Breast epithelium (tissue), 4 donors: Measurements from ENCODE around the gene ZC3H7B. TPM values are rescaled to one million over a fixed set of nuclear protein-coding genes. Genes with fewer than 3 reads are reported as not detected.
"Not testable (repeated sequence)": the region's sequence is repeated elsewhere in the genome, so short reads cannot be mapped to it uniquely, and the experiment has no call there.

Experiments used
- DNase-seq, 2 donors: peaks; one replicate each; pipeline ENCODE4 v3.0.0-alpha.2; 2019; ENCODE audit warnings: low spot score in 2 of 2
- H3K27ac ChIP-seq, 2 donors: fragments of 200-600 bp; sonication (generic) in 1 of 2; one replicate each; pipeline ENCODE4 v1.5.1; 2016 to 2019; ENCODE audit warnings: mild to moderate bottlenecking in 1 of 2
- H3K27me3 ChIP-seq, 2 donors: fragments of 200-600 bp; sonication (generic) in 1 of 2; one replicate each; pipeline versions ENCODE4 v1.5.1 to v1.6.0; 2017 to 2019; ENCODE audit warnings: control low read depth in 1 of 2, mild to moderate bottlenecking in 1 of 2
- H3K36me3 ChIP-seq: fragments of 200-600 bp; one replicate; pipeline ENCODE4 v1.5.1; 2019
- H3K4me1 ChIP-seq, 2 donors: fragments of 200-600 bp; sonication (generic); one replicate each; pipeline ENCODE4 v1.5.1; 2016 to 2019; ENCODE audit warnings: control low read depth in 1 of 2
- H3K4me3 ChIP-seq, 3 donors: fragments of 200-600 bp; sonication (generic); 1 replicate in 2 of 3; 2 replicates in 1 of 3; pipeline ENCODE4 v1.5.1; 2016 to 2019; ENCODE audit warnings: mild to moderate bottlenecking in 3 of 3, moderate library complexity in 2 of 3
- H3K9me3 ChIP-seq, 2 donors: fragments of 200-600 bp; sonication (generic) in 1 of 2; one replicate each; pipeline ENCODE4 v1.5.1; 2016 to 2019; ENCODE audit warnings: control low read depth in 1 of 2
- CTCF ChIP-seq, 3 donors: fragments of 450-650 bp; IDR thresholded peaks; one replicate each; pipeline ENCODE4 v1.5.1; 2016 to 2017; ENCODE audit warnings: antibody characterized with exemption in 3 of 3, mild to moderate bottlenecking in 3 of 3, moderate library complexity in 3 of 3
- POLR2A ChIP-seq: fragments of 450-650 bp; IDR thresholded peaks from one replicate; pipeline ENCODE4 v1.6.1; 2016; ENCODE audit warnings: antibody characterized with exemption, mild to moderate bottlenecking, moderate library complexity
- POLR2AphosphoS5 ChIP-seq, 3 donors: sonication (generic); formaldehyde crosslinking; IDR thresholded peaks; one replicate each; pipeline ENCODE4 v1.6.1; 2017; ENCODE audit warnings: antibody characterized with exemption in 3 of 3
- intact Hi-C: fragments of 100-400 bp; cut with DNase I; formaldehyde crosslinking; loops from one replicate; pipeline ENCODE4 v1.15.1; 2023; ENCODE audit warnings: low total_unique reads
- total RNA-seq, 3 donors: library from RNA; depleted of rRNA; stranded (reverse); fragments of >200 nt; gene quantifications; one replicate each; pipeline ENCODE4 v1.1.0, GENCODE V29; 2016

Gene ZC3H7B
- total RNA-seq, 3 donors from 2014 or later: 24.0 to 33.1 (median 32.2) TPM

GRCh38 chr22:41257696-41258095 is 43.6 kb upstream of the ZC3H7B start:
- no peak overlapping the region for H3K4me3 ChIP-seq
- no peaks in the 10 kb centered on the region for H3K4me1 ChIP-seq
- no peak for TF ChIP-seq POLR2A
- TF ChIP-seq POLR2AphosphoS5 (IDR thresholded peaks at IDR 0.05): no peak
- TF ChIP-seq CTCF (IDR thresholded peaks at IDR 0.05): no peak
- H3K27me3 ChIP-seq: no peaks in the 10 kb centered on the region
- intact Hi-C loops: no loop called here
- peak overlapping the region; percentile 45 to 63 for H3K27ac ChIP-seq
- H3K36me3 ChIP-seq: no peaks in the 10 kb centered on the region
- no peak for DNase-seq
- H3K9me3 ChIP-seq: no peaks in the 10 kb centered on the region

GRCh38 chr22:41259756-41260155 is 41.6 kb upstream of the ZC3H7B start:
- H3K27ac ChIP-seq, DNase-seq, H3K27me3 ChIP-seq, H3K4me3 ChIP-seq, intact Hi-C loops, H3K36me3 ChIP-seq, H3K9me3 ChIP-seq, H3K4me1 ChIP-seq: not testable (repeated sequence)

DNA sequence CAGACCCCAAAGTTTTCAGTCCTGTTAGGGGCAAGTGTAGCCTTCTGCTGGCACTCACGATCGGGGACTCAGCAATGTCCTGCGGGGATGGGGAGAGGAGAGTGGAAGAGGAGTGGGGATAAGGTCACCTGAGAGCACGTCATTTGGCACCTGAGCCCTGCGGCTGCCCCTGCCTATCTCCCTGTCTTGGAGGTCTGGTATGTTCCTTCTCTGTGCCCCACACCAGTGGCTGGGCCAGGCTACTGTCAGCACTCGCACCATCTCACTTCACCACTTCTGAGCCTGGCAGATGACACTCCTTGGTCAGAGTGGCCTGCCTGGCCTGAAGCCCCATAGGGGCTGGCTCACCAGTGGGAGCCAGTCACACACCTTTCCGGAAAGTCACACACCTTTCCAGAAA is 40.5 kb upstream of the ZC3H7B start:
- Histone ChIP-seq H3K4me1 (no peaks in the 10 kb centered on the region), H3K36me3 (no peaks in the 10 kb centered on the region), H3K9me3 (no peaks in the 10 kb centered on the region), H3K27me3 (no peaks in the 10 kb centered on the region), H3K27ac (peak overlapping the region; percentile 69 to 83), H3K4me3 (no peak overlapping the region)
- intact Hi-C loops: no loop called here
- TF ChIP-seq POLR2AphosphoS5 (IDR thresholded peaks at IDR 0.05) (no peak), CTCF (IDR thresholded peaks at IDR 0.05) (no peak), POLR2A (no peak)
- DNase-seq: no peak

DNA sequence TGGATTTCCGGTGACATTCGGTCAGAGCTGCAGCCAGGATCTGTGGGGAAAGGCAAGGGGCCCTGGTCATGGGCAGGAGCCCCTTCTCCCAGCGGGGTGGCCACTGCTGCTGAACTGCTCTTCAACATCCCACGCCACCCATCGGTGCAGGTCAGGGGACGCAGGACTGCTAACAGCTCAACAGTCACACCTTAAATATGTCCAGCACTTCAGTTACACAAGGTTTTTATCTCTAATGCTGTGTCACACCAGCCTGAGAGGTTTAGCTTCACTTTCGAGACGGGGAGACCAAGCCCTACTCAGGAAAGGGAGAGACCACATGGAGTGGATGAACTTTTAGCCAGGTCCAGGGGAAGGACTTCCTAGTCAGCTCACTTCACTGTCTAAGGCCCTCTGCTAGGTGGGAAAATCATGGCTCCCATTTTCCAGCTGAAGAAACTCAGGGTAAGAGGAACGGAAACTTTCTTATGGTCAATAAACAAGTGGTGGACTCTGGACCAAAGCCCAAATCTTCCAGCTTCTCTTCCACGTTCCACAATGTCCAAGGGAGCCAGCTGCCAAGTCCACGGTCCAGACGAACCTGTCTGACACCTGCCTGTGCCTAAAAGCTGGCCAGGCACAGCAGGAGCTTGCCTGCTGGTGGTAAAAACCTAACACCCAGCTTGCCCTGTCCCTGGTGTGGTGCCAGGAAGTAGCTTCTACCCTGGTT is 39.6 kb upstream of the ZC3H7B start:
- TF ChIP-seq POLR2A (no peak), POLR2AphosphoS5 (IDR thresholded peaks at IDR 0.05) (peak in 1 of 3 donors; percentile 18)
- DNase-seq: peak; percentile 70 to 72
- Histone ChIP-seq H3K27ac (peak overlapping the region; percentile 69 to 83), H3K4me1 (no peaks in the 10 kb centered on the region), H3K36me3 (no peaks in the 10 kb centered on the region), H3K4me3 (no peak overlapping the region), H3K27me3 (no peaks in the 10 kb centered on the region), H3K9me3 (no peaks in the 10 kb centered on the region)
- intact Hi-C loops: no loop called here

GRCh38 chr22:41262250-41262765 is 39.0 kb upstream of the ZC3H7B start:
- no peaks in the 10 kb centered on the region for H3K4me1 ChIP-seq
- TF ChIP-seq POLR2AphosphoS5 (IDR thresholded peaks at IDR 0.05): no peak
- no peak for TF ChIP-seq CTCF (IDR thresholded peaks at IDR 0.05)
- TF ChIP-seq POLR2A: no peak
- peak overlapping the region; percentile 69 to 83 for H3K27ac ChIP-seq
- intact Hi-C loops: no loop called here
- no peak overlapping the region for H3K4me3 ChIP-seq
- H3K9me3 ChIP-seq: no peaks in the 10 kb centered on the region
- DNase-seq: no peak
- H3K27me3 ChIP-seq: no peaks in the 10 kb centered on the region
- peaks cover 3% of the 10 kb centered on the region for H3K36me3 ChIP-seq

DNA sequence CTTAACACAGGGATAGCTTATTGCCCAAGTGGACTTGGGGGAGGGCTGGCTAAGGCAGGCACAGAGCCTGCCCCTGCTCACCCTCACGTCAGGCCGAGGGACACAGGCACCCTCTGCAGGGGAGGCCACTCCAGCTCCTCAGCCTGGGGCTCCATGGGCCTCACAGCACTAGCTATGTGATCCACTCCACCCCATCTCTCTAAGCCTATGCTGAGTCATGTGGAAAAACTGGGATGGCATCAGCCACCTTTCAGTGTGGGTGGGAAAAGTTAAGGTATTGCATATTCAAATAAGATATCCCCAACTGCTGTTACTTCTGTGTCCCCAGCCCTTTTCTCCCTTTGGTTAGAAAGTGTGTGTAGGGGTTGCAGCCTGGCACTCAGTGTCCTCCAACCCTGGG is 37.6 kb upstream of the ZC3H7B start:
- Histone ChIP-seq H3K4me3 (no peak overlapping the region), H3K4me1 (no peaks in the 10 kb centered on the region), H3K36me3 (peaks cover 5% of the 10 kb centered on the region), H3K27ac (no peak overlapping the region), H3K9me3 (no peaks in the 10 kb centered on the region), H3K27me3 (no peaks in the 10 kb centered on the region)
- TF ChIP-seq POLR2AphosphoS5 (IDR thresholded peaks at IDR 0.05) (no peak), POLR2A (no peak), CTCF (IDR thresholded peaks at IDR 0.05) (no peak)
- intact Hi-C loops: no loop called here
- DNase-seq: no peak
